DMS 273 treated with DMSO at 0.1 percent for 48 hours (cell line): ENCODE data around the gene ABCA7.

Experiments
- DNase-seq: peaks from one replicate; lab custom pipeline; 2025; lab: John Stamatoyannopoulos, UW

Gene ABCA7

DNA sequence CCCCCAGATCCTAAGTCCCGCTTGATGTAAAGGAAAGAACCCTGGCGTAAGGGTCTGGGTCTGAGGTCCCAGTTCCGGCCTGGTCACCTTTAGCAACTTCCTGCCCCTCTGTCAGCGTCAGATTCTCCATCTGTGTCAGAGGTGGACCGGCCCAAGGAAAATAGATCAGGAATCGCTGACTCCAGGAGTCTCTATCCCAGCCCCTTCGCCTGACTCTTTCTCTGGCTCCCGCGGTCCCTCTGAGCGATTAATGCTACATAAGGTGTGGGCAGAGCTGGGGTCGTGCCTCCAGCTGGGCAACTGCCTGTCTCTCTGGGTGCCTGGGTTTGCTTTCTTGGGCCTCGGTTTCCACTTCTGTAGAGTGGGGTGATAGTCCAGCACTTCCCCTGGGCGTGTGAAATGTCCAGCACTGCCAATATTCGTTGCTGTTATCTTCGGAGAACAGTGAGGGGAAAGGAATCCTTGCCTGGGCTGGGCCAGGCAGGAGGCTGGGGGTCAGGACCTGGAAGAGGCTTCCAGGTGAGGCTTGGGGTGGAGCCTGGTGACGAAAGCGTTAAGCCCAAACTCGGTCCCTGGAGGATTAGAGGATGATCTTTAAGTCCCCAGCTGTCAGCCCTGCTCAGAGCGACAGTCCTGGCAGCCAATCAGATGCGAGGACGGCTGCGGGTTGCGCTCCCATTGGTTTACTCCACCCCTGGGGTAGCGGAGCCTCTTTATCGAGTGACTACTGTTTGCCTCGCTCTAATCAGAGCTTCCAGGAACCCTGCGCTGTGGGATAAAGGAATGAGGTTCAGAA, 767 bp downstream of the ABCA7 start:
- peak; percentile 70 for DNase-seq

DNA sequence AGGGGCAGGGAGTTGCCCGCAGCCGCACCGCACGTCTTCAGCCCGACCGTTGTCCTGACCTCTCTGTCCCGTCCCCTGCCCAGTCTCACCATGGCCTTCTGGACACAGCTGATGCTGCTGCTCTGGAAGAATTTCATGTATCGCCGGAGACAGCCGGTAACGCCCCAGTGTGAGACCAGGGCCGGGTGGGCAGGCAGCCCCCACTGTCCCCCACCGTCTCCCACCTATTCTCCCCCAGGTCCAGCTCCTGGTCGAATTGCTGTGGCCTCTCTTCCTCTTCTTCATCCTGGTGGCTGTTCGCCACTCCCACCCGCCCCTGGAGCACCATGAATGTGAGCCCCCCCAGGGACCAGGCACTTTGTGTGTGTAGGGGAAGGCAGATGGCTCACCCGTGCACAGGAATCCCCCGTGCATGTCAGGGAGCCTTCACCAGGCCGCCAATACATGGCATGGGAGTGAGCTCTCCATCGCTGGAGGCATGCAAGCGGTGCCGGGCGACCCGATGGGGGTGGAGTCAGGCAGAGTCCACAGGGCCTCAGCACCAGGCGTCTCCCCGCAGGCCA, 1.4 kb downstream of the ABCA7 start:
- DNase-seq: no peak

DNA sequence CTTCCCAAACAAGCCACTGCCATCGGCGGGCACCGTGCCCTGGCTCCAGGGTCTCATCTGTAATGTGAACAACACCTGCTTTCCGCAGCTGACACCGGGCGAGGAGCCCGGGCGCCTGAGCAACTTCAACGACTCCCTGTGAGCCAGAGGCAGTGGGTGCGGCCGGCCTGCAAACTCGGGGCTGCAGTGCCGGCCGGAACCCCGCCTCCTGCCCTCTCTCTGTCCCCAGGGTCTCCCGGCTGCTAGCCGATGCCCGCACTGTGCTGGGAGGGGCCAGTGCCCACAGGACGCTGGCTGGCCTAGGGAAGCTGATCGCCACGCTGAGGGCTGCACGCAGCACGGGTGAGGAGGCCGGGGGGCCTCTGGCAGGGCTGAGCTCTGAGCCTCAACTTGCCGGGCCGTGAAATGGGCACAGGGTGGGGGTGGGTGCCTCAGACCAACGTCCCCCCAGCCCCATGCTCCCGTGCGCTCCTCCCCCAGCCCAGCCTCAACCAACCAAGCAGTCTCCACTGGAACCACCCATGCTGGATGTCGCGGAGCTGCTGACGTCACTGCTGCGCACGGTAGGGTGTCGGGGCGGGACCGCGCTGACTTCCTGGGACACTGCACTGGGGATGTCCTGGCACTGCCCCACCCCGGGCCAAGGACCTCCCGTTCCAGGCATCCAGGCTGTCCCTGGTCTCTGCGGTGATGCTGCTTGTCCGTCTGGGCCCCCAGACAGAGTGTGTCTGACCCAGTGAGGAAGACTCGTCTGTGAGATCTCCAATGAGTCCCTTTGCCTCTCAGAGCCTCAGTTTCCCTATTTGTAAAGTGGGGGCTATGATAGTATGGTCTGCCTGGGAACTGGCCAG, 2.2 kb downstream of the ABCA7 start:
- DNase-seq: no peak

DNA sequence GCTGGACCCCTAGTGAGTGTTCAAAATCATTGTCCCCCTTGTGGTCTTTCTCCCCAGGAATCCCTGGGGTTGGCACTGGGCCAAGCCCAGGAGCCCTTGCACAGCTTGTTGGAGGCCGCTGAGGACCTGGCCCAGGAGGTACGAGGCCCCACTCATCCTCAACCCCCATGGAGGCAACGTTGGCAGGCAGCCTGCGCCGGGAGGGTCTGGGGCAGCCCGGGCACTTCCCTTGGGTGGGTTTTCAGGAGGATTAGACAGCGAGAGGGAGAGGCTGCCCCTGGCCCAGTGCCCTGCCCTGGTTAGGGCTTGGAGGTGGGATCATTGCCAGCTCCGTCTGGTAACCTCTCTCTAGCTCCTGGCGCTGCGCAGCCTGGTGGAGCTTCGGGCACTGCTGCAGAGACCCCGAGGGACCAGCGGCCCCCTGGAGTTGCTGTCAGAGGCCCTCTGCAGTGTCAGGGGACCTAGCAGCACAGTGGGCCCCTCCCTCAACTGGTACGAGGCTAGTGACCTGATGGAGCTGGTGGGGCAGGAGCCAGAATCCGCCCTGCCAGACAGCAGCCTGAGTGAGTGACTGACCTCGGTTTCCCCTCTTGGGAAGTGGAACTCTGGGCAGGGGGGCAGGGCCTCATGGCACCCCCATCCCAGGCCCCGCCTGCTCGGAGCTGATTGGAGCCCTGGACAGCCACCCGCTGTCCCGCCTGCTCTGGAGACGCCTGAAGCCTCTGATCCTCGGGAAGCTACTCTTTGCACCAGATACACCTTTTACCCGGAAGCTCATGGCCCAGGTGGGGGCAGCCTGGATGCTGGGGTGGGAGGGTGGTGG, 3.0 kb downstream of the ABCA7 start:
- peak; percentile 58 for DNase-seq

DNA sequence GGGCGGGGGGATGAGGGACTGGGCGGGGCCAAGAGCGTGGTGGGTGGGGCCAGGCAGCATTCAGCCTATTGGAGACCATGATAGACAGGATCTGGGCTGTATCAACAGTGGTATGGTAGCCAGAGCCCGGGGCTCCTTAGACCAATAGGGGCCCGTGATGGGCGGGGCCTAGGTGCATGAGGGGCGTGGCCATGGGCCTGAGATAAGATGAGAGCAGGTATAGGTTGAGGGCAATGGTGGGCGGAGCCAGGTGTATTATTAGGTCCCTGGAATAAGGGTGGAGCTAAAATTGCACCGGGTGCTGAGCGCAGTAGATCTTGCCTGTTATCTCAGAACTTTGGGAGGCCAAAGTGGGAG, 5.3 kb downstream of the ABCA7 start:
- DNase-seq: no peak

DNA sequence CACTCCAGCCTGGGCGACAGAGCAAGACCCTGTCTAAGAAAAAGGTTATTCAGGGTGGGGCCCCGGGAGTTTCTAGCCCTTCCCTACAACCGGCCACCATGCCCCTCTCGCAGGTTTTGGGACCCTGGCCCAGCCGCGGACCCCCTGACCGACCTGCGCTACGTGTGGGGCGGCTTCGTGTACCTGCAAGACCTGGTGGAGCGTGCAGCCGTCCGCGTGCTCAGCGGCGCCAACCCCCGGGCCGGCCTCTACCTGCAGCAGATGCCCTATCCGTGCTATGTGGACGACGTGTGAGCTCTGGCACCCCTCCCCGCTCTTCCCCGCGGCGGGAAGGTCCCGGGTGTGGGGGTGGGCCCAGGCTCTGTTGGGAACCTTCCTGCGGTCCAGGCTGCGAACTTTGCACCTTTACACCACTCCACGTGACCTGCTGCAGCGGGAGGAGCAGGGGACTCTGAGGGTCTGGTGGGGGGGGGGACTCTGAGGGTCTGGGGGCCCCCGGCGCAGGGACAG, 6.3 kb downstream of the ABCA7 start:
- DNase-seq: no peak

DNA sequence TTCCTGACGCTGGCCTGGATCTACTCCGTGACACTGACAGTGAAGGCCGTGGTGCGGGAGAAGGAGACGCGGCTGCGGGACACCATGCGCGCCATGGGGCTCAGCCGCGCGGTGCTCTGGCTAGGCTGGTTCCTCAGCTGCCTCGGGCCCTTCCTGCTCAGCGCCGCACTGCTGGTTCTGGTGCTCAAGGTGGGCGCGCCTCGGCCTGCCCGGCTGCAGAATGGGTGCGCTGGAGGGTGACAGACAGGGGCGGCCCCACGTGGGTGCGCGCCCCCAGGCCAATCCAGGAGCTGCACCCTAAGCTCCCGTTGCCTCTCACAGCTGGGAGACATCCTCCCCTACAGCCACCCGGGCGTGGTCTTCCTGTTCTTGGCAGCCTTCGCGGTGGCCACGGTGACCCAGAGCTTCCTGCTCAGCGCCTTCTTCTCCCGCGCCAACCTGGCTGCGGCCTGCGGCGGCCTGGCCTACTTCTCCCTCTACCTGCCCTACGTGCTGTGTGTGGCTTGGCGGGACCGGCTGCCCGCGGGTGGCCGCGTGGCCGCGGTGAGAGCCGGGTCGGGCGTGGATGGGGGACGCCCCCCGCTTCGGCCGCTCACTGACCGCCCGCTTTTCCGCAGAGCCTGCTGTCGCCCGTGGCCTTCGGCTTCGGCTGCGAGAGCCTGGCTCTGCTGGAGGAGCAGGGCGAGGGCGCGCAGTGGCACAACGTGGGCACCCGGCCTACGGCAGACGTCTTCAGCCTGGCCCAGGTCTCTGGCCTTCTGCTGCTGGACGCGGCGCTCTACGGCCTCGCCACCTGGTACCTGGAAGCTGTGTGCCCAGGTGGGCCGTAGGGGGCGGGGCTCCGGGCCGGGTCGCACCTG, 7.2 kb downstream of the ABCA7 start:
- DNase-seq: no peak

DNA sequence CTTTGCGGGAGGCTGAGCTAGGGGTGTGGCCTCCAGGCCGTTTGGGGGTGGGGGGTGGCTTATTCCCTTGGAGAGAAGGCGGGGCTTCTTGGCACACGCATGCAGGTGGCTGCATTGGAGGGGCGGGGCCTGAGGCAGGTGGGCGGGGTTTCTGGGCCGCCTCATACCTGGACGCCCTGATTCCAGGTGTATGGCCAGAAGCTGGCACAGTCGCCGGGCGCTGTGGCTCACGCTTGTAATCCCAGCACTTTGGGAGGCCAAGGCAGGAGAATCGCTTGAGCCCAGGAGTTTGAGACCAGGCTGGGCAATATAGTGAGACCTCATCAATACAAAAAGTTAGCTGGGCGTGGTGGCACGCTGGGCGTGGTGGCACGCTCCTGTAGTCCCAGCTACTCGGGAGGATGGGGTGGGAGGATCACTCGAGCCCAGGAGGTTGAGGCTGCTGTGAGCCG, 7.8 kb downstream of the ABCA7 start:
- no peak for DNase-seq

DNA sequence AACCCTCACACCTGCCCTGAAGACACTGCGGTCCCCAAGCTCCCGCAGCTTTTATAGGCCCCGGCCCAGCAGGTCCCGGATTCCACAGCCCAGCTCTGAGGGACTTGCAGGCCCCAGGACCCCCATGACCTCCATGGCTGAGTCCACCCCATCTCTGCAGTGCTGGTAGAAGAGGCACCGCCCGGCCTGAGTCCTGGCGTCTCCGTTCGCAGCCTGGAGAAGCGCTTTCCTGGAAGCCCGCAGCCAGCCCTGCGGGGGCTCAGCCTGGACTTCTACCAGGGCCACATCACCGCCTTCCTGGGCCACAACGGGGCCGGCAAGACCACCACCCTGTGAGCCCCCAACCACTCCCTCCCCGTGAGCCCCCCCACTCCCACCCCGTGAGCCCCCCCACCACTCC, 9.2 kb downstream of the ABCA7 start:
- no peak for DNase-seq

DNA sequence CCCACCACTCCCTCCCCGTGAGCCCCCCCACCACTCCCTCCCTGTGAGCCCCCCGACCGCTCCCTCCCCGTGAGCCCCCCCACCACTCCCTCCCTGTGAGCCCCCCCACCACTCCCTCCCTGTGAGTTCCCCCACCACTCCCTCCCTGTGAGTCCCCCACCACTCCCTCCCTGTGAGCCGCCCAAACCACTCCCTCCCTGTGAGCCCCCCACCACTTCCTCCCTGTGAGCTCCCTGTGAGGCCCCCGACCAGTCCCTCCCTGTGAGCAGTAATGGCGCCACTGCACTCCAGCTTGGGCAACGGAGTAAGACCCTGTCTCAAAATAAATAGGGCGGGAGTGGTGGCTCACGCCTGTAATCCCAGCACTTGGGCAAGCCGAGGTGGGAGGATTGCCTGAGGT, 9.9 kb downstream of the ABCA7 start:
- no peak for DNase-seq

DNA sequence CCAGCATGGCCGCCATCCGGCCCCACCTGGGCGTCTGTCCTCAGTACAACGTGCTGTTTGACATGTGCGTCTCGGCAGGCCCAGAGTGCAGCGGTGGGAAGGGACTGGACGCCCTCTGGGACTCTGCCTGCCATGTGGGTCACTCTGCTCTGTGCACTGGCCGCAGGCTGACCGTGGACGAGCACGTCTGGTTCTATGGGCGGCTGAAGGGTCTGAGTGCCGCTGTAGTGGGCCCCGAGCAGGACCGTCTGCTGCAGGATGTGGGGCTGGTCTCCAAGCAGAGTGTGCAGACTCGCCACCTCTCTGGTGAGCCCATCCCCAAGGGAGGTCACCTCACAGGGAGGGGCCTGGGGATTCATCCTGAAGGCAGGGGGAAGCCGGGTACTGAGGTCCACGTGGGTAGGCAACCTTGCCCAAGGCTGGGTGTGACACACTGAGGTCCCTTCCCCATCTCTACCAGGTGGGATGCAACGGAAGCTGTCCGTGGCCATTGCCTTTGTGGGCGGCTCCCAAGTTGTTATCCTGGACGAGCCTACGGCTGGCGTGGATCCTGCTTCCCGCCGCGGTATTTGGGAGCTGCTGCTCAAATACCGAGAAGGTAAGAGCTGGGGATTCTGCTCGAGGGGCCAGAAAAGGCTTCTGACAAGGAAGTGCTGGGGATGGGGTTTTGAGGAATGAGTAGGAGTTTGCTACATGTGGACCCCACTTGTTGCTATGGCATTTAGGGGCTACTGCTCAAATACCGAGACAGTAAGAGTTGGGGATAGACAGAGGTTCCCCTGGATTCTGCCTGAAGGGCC, 11.3 kb downstream of the ABCA7 start:
- DNase-seq: no peak

DNA sequence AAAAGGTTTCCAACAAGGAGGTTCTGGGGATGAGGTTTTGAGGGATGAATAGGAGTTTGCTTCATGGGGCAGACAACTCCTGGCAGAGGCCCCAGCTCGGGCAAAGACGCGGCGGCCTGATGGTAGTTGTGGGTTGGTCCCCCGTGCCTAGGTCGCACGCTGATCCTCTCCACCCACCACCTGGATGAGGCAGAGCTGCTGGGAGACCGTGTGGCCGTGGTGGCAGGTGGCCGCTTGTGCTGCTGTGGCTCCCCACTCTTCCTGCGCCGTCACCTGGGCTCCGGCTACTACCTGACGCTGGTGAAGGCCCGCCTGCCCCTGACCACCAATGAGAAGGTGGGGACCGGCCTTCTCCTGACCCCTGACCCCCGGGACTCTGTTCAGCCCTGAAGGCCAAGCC, 11.9 kb downstream of the ABCA7 start:
- DNase-seq: no peak

DNA sequence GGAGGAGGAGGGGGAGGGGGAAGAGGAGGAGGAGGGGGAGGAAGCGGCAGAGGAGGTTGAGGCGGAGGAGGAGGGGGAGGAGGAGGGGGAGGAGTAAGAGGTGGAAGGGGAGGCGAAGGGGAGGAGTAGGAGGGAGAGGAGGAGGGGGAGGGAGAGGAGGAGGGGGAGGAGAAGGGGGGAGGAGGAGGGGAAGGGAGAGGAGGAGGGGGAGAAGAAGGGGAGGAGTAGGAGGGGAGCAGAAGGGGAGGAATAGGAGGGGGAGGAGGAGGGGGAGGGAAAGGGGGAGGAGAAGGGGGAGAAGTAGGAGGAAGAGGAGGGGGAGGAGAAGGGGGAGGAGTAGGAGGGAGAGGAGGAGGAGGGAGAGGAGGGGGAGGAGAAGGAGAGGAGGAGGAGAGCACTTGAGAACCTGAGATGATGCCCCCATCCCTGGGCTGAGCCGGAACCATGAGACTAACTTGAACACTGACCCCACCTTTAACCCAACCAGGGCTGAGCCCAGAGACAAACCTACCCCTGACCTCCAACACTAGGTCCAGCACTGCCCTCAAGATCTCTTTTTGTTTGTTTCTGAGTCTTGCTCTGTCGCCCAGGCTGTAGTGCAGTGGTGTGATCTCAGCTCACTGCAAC, 12.6 kb downstream of the ABCA7 start:
- no peak for DNase-seq

DNA sequence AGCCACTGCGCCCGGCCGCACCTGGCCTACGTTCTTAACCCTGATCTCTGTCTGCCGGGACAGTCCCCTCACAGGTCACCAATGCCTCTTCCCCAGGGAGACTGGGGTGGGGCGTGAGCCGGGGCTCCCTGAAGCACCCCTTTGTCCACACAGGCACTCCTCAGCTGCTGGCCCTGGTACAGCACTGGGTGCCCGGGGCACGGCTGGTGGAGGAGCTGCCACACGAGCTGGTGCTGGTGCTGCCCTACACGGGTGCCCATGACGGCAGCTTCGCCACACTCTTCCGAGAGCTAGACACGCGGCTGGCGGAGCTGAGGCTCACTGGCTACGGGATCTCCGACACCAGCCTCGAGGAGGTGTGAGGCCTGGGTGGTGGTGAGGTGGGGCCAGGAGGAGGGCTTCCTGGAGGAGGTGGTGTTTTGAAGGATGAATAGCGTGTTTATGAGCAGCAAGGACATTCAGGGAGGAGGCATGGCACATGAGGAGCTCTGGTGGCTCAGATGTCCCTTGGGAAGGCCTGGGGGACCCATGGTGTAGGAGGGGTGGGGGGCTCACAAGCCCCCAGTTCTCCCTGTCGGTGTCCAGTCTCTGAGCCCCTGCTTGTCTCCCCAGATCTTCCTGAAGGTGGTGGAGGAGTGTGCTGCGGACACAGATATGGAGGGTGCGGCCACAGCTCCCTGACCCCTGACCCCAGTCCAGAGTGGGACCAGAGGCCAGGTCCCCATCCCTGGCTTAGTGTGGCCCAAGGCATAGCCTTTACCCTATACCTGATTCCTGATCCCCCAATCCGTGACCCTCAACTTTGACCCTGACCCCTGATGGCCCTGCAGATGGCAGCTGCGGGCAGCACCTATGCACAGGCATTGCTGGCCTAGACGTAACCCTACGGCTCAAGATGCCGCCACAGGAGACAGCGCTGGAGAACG, 13.5 kb downstream of the ABCA7 start:
- DNase-seq: no peak

DNA sequence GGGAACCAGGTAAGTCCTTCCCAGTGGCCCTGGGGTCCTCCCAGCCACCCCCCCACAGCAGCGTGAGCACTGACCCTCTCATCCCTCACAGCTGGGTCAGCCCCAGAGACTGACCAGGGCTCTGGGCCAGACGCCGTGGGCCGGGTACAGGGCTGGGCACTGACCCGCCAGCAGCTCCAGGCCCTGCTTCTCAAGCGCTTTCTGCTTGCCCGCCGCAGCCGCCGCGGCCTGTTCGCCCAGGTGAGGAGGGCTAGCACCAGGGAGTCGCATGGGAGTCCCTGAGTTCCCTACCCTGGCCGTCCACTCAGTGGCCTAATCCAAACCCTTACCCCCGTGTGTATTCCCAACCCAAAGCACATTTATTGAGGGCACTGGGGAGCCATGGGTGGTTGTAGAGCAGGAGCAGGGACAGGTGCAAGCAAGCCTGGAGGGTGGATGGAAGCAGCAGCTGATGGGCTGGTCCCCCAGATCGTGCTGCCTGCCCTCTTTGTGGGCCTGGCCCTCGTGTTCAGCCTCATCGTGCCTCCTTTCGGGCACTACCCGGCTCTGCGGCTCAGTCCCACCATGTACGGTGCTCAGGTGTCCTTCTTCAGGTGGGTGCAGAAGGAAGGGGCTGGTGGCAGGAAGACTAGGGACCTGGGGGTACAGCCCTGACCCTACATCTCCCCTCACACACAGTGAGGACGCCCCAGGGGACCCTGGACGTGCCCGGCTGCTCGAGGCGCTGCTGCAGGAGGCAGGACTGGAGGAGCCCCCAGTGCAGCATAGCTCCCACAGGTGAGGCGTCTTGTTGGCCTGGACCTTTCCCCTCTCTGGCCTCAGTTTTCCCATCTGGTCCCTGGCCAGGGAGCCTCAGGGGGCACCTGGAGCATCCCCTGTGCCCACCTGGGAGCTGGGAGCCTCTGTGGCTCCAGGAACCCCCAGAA, 14.5 kb downstream of the ABCA7 start:
- DNase-seq: no peak

DNA sequence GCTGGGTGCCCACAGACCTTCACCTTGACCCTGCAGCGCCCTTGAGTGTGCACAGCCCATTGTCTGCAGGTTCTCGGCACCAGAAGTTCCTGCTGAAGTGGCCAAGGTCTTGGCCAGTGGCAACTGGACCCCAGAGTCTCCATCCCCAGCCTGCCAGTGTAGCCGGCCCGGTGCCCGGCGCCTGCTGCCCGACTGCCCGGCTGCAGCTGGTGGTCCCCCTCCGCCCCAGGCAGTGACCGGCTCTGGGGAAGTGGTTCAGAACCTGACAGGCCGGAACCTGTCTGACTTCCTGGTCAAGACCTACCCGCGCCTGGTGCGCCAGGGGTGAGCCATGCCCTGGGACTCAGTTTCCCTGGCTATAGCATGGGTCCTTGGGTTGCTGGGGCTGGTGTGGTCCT, 15.1 kb downstream of the ABCA7 start:
- no peak for DNase-seq

DNA sequence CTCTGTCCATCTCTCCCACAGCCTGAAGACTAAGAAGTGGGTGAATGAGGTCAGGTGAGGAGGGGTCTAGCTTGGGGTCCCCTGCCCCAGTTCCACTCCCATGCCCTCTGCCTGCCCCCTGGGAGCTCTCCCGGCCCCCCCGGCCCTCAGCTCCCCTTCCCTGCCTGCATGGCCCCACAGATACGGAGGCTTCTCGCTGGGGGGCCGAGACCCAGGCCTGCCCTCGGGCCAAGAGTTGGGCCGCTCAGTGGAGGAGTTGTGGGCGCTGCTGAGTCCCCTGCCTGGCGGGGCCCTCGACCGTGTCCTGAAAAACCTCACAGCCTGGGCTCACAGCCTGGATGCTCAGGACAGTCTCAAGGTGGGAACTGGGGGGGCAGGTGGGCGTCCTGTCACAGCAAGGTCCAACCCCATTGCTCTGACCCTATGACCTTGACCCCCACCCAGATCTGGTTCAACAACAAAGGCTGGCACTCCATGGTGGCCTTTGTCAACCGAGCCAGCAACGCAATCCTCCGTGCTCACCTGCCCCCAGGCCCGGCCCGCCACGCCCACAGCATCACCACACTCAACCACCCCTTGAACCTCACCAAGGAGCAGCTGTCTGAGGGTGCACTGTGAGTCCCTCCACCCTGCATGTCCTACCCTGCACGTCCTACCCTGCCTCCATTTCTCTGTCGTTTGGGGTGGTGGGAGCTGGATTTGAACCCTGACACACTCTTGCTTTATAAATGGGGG, 16.1 kb downstream of the ABCA7 start:
- no peak for DNase-seq
